Kidney capillary endothelial cell (primary cell): ENCODE measurements around the gene CSTPP1.

Experiments
- DNase-seq: peaks from one replicate; pipeline ENCODE4 v3.0.0-alpha.2; 2018; ENCODE audit warnings: low spot score

CSTPP1 gene

GRCh38 chr11:47136327-47136726 is 199.8 kb downstream of the CSTPP1 start:
- no peak for DNase-seq

GRCh38 chr11:47136921-47137320 is 200.4 kb downstream of the CSTPP1 start:
- DNase-seq: no peak

DNA sequence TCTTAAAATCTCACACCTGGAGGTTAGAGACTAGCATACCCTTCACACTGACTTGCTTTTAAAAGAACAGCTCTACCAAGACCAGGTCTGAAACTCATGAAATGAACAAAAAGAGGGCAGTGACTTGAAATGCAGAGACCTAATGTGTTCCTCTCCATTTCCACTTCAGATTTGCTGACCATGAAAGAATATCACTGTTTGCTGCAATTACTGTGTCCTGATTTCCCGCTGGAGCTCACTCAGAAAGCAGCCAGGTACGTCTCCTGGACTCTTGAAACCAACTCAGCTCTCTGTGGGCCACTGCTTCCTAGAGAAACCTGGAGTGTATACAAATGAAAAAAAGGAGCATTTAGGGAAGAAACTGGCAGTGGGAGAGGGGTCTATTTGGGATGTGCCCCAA is 200.9 kb downstream of the CSTPP1 start:
- no peak for DNase-seq

DNA sequence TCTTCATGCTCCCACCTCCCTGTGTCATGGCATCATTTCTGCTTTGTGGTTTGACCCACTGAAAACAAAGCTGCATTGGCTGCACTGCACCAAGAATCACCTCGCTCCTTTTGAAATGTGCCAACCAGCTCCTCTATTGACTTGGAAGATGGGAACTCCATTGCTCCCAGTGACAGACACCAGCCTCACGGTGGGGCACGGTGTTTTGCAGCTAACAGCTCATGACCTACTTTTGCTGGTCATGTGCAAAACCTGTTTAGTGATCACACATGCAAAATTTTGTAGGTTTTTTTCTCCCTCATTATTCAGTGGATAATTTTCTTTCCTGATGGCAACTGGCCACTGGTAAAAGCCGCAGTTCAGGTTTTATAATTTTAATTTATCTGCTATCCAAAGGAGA is 203.3 kb downstream of the CSTPP1 start:
- no peak for DNase-seq

- DNase-seq: no peak
Measured at GRCh38 chr11:47143322-47143721, 206.8 kb downstream of the CSTPP1 start.

GRCh38 chr11:47144541-47144940 is 208.0 kb downstream of the CSTPP1 start:
- no peak for DNase-seq

DNA sequence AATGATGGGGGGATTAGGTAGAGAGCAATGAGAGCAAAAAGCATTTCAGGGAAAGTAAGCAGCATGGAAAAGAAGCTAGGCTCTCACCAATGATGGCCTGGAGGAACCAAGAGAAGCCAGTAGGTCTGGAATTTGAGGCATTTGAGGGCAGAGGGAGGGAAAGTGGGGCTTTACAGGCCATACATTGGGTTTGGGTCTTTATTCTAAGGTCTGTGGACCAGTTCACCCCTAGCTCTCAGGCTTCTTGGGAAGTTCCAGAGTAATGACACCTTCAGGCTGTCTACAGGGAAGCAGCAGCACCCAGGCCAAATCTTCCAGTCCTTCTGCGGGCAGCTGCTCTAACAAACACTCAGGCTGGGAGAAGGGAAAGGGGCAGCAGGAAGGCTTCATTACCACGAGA is 210.7 kb downstream of the CSTPP1 start:
- no peak for DNase-seq

DNA sequence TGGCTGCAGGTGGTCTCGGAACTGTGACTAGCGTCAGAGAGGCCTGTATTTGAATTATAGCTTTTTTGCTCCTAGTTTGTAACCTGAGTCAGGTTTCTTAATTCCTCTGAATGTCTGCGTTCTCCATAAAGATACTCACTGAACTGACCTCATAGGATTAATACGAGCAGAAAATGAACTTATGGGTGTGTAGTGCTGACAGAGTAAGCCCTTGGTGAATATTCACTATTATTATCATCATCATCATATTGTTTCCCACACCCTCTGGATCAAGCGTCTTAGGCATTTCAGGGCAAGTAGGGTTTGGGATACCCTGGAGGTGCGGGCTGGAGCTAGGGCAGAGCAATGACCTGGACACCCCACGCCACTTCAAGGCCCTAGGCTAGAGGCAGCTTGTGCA is 211.1 kb downstream of the CSTPP1 start:
- DNase-seq: no peak

DNA sequence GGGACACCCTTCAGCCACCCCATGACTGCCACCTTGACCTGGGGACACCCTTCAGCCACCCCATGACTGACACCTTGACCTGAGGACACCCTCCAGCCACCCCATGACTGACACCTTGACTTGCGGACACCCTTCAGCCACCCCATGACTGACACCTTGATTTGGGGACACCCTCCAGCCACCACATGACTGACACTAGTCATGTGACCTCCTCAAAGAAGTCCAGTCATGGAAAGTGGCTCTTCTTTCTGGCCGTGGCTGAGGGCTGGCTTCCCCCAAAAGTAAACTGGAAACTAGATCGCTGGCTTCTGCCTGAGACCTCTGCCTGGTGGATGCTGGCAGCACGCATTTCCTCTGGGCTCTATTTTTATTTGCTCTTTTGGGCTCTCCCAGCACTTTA is 211.7 kb downstream of the CSTPP1 start:
- DNase-seq: no peak

DNA sequence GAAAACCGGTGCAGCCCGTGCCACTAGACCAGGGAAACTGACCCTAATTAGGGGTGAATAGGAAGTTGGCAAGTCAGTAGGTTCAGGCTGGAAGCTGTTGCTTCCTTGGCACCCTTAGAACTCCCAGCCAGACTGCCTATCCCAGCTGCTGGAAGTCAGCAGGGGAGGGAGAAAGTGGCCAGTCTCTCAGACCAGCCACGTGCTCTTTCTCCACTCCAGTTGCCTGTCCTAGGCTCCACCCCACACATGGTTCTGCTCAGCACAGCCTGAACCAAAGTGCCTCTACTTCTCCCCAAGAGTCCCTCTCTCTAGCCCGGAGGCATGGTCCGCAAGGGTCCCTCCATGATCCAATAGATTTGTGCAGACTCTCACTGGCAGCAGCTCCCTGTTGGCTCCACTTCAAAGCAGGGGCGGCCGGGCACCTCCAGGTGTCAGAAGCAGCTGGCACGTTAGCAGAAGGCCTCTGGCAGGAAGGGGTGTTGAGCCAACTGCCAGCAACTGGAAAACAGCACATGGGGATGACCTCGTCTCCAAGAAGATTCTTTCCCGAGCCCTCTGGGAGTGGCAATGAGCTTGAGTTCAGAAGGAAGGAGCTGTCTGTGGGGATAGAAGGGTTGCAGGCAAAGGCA is 212.5 kb downstream of the CSTPP1 start:
- no peak for DNase-seq

GRCh38 chr11:47149782-47150181 is 213.2 kb downstream of the CSTPP1 start:
- DNase-seq: no peak

GRCh38 chr11:47152126-47152952 is 215.8 kb downstream of the CSTPP1 start:
- DNase-seq: no peak

DNA sequence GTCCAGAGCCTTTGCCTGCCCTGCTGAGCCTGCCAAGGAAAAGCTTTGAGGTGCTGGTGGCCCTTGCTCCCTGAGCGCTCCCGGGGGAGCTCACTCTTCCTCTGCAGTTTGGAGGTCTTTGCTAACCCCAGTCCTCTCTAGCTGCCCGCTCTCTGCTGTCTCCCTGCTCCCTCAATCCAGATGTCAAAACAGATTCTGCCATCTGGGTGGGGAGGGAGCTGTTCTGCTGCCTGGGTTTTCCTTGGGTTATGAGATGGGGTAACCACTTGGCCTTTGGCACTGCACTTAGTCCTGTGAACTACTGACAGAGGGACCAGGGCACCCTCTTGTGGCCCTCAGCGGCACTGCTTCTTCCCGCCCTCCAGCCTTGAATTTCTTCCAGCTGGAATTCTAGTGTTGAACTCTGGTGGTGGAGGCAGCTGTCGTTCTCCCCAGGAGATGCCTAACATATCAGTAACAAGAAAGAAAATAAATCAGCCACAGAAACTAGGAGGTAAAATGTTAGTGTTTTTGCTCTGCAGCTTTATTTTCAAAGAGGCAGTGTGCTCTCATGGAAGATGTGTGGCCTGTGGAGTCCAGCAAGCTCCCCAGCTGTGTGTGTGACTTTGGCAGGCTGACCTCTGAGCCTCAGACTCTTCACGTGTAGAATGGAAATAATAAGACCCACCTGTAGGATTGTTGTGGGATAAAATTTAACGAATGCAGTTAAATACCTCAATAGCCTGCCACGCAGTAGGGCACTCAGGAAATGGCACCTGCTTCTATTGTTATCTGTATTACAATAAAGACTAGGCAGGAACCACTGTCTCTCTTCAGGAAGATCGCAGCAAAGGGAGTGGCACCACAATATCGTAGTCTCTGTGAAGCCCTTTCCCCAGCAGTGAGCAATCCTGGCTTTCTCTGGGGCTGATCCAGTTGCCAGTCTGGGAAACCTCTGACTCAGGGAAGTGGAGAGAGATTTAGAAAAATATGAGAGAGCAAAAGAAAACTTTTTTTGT is 216.7 kb downstream of the CSTPP1 start:
- peak; percentile 66 for DNase-seq

DNA sequence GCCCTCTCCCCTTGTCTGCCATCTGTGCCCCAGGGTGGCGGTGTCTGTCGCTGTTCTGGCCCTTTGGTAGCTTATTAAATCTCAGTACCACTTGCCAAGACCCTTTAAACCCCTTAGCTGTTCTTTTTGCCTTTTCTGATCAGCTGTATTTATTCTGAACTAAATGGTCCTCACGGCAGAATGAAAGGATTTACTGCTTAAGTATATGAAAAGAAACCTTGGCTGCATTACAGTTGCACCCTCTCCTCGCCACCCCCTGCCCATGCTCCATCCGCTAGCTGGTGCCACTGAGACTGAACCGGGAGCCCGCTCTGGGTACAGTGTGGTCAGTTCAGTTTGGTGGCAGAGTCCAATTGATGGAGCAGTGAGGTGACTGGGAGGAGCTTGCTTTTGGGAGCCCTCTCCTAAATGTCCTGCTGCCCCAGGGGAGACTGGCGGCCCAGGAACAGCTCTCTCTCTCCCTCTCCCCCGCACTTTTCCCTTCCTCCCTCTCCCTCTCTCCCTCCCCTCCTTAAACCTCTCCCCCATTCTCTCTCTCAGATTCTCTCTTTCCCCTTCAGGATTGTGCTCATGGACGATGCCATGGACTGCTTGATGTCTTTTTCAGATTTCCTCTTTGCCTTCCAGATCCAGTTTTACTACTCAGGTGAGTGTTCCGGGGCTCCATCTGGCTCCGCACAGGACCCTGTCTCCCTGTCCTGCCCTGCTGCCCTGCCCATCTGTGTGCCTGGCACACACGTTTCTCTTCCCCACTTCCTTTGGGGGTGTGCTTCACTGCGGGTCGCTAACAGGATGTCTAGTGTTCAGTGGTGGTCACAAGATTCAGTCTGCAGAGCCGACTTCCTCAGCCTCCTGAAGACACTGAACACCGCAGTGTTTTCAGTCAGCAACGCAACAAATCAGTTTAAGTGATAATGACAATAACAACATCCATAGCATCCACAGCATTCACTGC is 218.3 kb downstream of the CSTPP1 start:
- no peak for DNase-seq

- DNase-seq: no peak
Measured at GRCh38 chr11:47155879-47156278, 219.3 kb downstream of the CSTPP1 start.

GRCh38 chr11:47156333-47156732 is 219.8 kb downstream of the CSTPP1 start:
- no peak for DNase-seq

DNA sequence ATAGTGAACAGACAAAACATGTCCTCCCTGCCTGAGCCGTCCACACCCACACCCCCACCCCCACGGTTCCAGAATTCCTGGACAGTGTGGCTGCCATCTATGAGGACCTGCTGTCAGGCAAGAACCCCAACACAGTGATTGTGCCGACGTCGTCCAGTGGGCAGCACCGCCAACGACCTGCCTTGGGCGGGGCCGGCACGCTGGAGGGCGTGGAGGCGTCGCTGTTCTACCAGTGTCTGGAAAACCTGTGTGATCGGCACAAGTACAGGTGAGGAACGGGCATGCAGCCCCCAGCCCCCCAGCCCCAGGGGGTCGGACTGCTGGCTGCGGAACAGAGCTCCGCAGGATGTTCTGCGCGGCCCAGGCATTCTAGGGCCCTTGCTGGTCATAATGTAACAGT is 220.4 kb downstream of the CSTPP1 start:
- DNase-seq: no peak

DNA sequence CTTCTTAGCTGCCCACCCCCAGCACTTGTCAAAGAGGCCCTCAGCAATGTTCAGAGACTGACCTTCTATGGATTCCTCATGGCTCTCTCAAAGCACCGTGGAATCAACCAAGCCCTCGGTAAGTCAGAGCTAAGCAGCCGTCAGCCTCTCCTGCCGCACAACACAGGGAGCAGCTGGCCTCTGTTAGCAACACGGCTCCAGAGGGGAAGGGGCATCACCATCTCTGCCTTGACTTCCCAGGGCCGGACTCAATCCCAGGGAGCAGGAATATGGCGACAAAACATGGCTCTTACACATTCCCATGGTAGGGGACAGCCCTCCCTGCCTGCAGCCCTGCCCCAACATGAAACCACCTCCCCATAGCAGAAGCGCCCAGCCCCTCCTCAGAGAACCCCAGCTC is 221.2 kb downstream of the CSTPP1 start:
- DNase-seq: no peak

GRCh38 chr11:47158242-47158641 is 221.7 kb downstream of the CSTPP1 start:
- DNase-seq: no peak

DNA sequence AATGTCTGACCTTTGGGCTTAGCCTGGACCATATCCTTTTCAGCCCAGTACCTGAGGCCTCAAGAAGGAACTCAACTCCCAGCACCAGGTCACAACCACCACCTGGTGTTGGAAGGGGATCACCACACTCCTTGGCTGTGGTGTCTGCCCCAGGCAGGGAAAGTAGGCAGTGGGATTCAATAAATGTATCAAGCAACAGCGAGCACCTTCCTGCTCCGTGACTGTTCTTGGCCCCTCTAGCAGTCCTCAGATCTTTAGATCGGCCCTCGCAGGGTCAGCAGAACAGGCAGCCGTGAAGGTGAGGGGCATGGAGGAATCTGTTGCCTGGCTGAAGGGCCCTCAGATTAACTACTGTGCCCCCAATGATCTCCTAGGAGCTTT is 224.2 kb downstream of the CSTPP1 start:
- DNase-seq: no peak

- peak; percentile 52 for DNase-seq
Measured at GRCh38 chr11:47161134-47161854, 224.7 kb downstream of the CSTPP1 start.
